Measurements from ENCODE around the gene ADCY1.

Gene ADCY1

GRCh38 chr7:45698303-45699014, 124.3 kb downstream of the ADCY1 start:
- no peak for DNase-seq

- no peak for DNase-seq
These were observed 124.8 kb downstream of the ADCY1 start for GRCh38 chr7:45699015-45699309.

GRCh38 chr7:45699726-45700390, 125.7 kb downstream of the ADCY1 start:
- no peak for DNase-seq

GRCh38 chr7:45700556-45700955, 126.4 kb downstream of the ADCY1 start:
- DNase-seq: no peak

- no peak for DNase-seq
These were observed 127.7 kb downstream of the ADCY1 start for GRCh38 chr7:45701701-45702510.

GRCh38 chr7:45702751-45703150, 128.6 kb downstream of the ADCY1 start:
- DNase-seq: no peak

GRCh38 chr7:45703373-45703821, 129.2 kb downstream of the ADCY1 start:
- no peak for DNase-seq

GRCh38 chr7:45703911-45704682, 129.9 kb downstream of the ADCY1 start:
- DNase-seq: no peak

- DNase-seq: no peak
These were observed 130.5 kb downstream of the ADCY1 start for GRCh38 chr7:45704683-45705016.

- no peak for DNase-seq
These were observed 134.1 kb downstream of the ADCY1 start for GRCh38 chr7:45708046-45708950.

GRCh38 chr7:45709168-45710042, 135.2 kb downstream of the ADCY1 start:
- no peak for DNase-seq

- DNase-seq: no peak
These were observed 136.3 kb downstream of the ADCY1 start for GRCh38 chr7:45710271-45711160.

GRCh38 chr7:45711161-45711490, 137.0 kb downstream of the ADCY1 start:
- no peak for DNase-seq

GRCh38 chr7:45712057-45712689, 138.0 kb downstream of the ADCY1 start:
- no peak for DNase-seq

- DNase-seq: no peak
These were observed 138.9 kb downstream of the ADCY1 start for GRCh38 chr7:45712872-45713668.

GRCh38 chr7:45713669-45714520, 139.7 kb downstream of the ADCY1 start:
- DNase-seq: no peak

- no peak for DNase-seq
These were observed 140.3 kb downstream of the ADCY1 start for GRCh38 chr7:45714521-45714820.
